Measurements from ENCODE around the gene PLA1A. TPM values are rescaled to one million over a fixed set of nuclear protein-coding genes. Genes with fewer than 3 reads are reported as not detected.

The PLA1A gene
- total RNA-seq, 1 donor from 2014 or later = 13.1 TPM

- no peak overlapping the region for H3K4me3 ChIP-seq
- no peak for DNase-seq
- intact Hi-C loops (cut with DNase I) = no loop called here
- TF ChIP-seq CTCF (IDR thresholded peaks at IDR 0.05) = no peak
- H3K4me1 ChIP-seq = peaks cover 26% of the 10 kb centered on the region
- H3K36me3 ChIP-seq = peaks cover 6% of the 10 kb centered on the region
- no peaks in the 10 kb centered on the region for H3K9me3 ChIP-seq
- ATAC-seq = no peak
- H3K27me3 ChIP-seq (ENCODE audit: low read depth) = no peaks in the 10 kb centered on the region
- no peak overlapping the region for H3K27ac ChIP-seq
These were observed 52.1 kb downstream of the PLA1A start for GRCh38 chr3:119649761-119650160.

GRCh38 chr3:119652306-119653033 is 54.8 kb downstream of the PLA1A start:
- TF ChIP-seq CTCF (IDR thresholded peaks at IDR 0.05) = no peak
- no peak for DNase-seq
- Histone ChIP-seq H3K9me3 (no peaks in the 10 kb centered on the region), H3K4me1 (peaks cover 13% of the 10 kb centered on the region), H3K36me3 (peaks cover 6% of the 10 kb centered on the region), H3K4me3 (no peak overlapping the region), H3K27me3 (ENCODE audit: low read depth) (no peaks in the 10 kb centered on the region), H3K27ac (peak overlapping the region; percentile 56)
- peak; percentile 23 to 39 for ATAC-seq
- intact Hi-C loops (cut with DNase I) = no loop called here

- no peaks in the 10 kb centered on the region for H3K27me3 ChIP-seq (ENCODE audit: low read depth)
- no peak overlapping the region for H3K4me3 ChIP-seq
- H3K4me1 ChIP-seq = peaks cover 1% of the 10 kb centered on the region
- intact Hi-C loops (cut with DNase I) = no loop called here
- ATAC-seq (no peak), DNase-seq (no peak)
- no peaks in the 10 kb centered on the region for H3K9me3 ChIP-seq
- no peak for TF ChIP-seq CTCF (IDR thresholded peaks at IDR 0.05)
- no peak overlapping the region for H3K27ac ChIP-seq
- no peaks in the 10 kb centered on the region for H3K36me3 ChIP-seq
These were observed 56.2 kb downstream of the PLA1A start for GRCh38 chr3:119653876-119654275.

- H3K27ac ChIP-seq = no peak overlapping the region
- H3K9me3 ChIP-seq = no peaks in the 10 kb centered on the region
- DNase-seq = no peak
- intact Hi-C loops (cut with DNase I) = no loop called here
- no peak for ATAC-seq
- H3K36me3 ChIP-seq = no peaks in the 10 kb centered on the region
- no peaks in the 10 kb centered on the region for H3K27me3 ChIP-seq (ENCODE audit: low read depth)
- peaks cover 21% of the 10 kb centered on the region for H3K4me1 ChIP-seq
- no peak for TF ChIP-seq CTCF (IDR thresholded peaks at IDR 0.05)
- no peak overlapping the region for H3K4me3 ChIP-seq
These were observed 60.4 kb downstream of the PLA1A start for GRCh38 chr3:119657887-119658702.

GRCh38 chr3:119658994-119659393 is 61.3 kb downstream of the PLA1A start:
- no peaks in the 10 kb centered on the region for H3K36me3 ChIP-seq
- H3K27me3 ChIP-seq (ENCODE audit: low read depth) = no peaks in the 10 kb centered on the region
- no peak for TF ChIP-seq CTCF (IDR thresholded peaks at IDR 0.05)
- intact Hi-C loops (cut with DNase I) = no loop called here
- ATAC-seq (no peak), DNase-seq (no peak)
- no peak overlapping the region for H3K27ac ChIP-seq
- H3K4me3 ChIP-seq = no peak overlapping the region
- no peaks in the 10 kb centered on the region for H3K9me3 ChIP-seq
- peaks cover 21% of the 10 kb centered on the region for H3K4me1 ChIP-seq

Measured in lower lobe of right lung (tissue), 2 donors.